Endometrium (tissue), 2 donors: ENCODE measurements around the gene HP1BP3.
A peak's percentile ranks its signal among the peaks of the same experiment; 100 is the strongest.
"Not testable (repeated sequence)": the region's sequence is repeated elsewhere in the genome, so short reads cannot be mapped to it uniquely, and the experiment has no call there.

Source experiments
- FAIRE-seq: peaks from 2 replicates; lab custom pipeline; 2012; peaks lifted over from hg19 to GRCh38; lab: Jason Lieb, UNC
- donor health status: control.
- donor health status: control.

HP1BP3 gene

GRCh38 chr1:20787029-20787839 is at the start of gene HP1BP3:
HP1BP3 (minus strand) TSS chr1:20787307; CDS start chr1:20780440, 6,867 bp downstream.
- FAIRE-seq = no peak

- no peak for FAIRE-seq
Measured at GRCh38 chr1:20836230-20836629, 49.1 kb upstream of the HP1BP3 start.

GRCh38 chr1:20834780-20835179 is 47.7 kb upstream of the HP1BP3 start:
- peak; percentile 54 for FAIRE-seq

- no peak for FAIRE-seq
Measured at GRCh38 chr1:20834192-20834591, 47.1 kb upstream of the HP1BP3 start.

GRCh38 chr1:20830378-20830777 is 43.3 kb upstream of the HP1BP3 start:
- FAIRE-seq = no peak

- FAIRE-seq = no peak
Measured at GRCh38 chr1:20829946-20830345, 42.8 kb upstream of the HP1BP3 start.

- no peak for FAIRE-seq
Measured at GRCh38 chr1:20829531-20829930, 42.4 kb upstream of the HP1BP3 start.

- FAIRE-seq = no peak
Measured at GRCh38 chr1:20823845-20824244, 36.7 kb upstream of the HP1BP3 start.

- FAIRE-seq = no peak
Measured at GRCh38 chr1:20821466-20821865, 34.4 kb upstream of the HP1BP3 start.

- FAIRE-seq = no peak
Measured at GRCh38 chr1:20819818-20820217, 32.7 kb upstream of the HP1BP3 start.

- FAIRE-seq = no peak
Measured at GRCh38 chr1:20814534-20814871, 27.4 kb upstream of the HP1BP3 start.

- no peak for FAIRE-seq
Measured at GRCh38 chr1:20811916-20812315, 24.8 kb upstream of the HP1BP3 start.

GRCh38 chr1:20793236-20793635 is 6.1 kb upstream of the HP1BP3 start:
- FAIRE-seq = no peak

GRCh38 chr1:20792196-20792595 is 5.1 kb upstream of the HP1BP3 start:
- no peak for FAIRE-seq

- FAIRE-seq = no peak
Measured at GRCh38 chr1:20790785-20791184, 3.7 kb upstream of the HP1BP3 start.

- FAIRE-seq = not testable (repeated sequence)
Measured at GRCh38 chr1:20789598-20789997, 2.5 kb upstream of the HP1BP3 start.

- FAIRE-seq = no peak
Measured at GRCh38 chr1:20787840-20788795, 1.0 kb upstream of the HP1BP3 start.

- no peak for FAIRE-seq
Measured at GRCh38 chr1:20786253-20787028, 666 bp downstream of the HP1BP3 start.

GRCh38 chr1:20785907-20786252 is 1.2 kb downstream of the HP1BP3 start:
- no peak for FAIRE-seq

- peak; percentile 37 for FAIRE-seq
Measured at GRCh38 chr1:20775700-20776099, 11.4 kb downstream of the HP1BP3 start.

GRCh38 chr1:20771780-20772179 is 15.3 kb downstream of the HP1BP3 start:
- FAIRE-seq = no peak

- no peak for FAIRE-seq
Measured at GRCh38 chr1:20770314-20771087, 16.6 kb downstream of the HP1BP3 start.
